ENCODE data around the gene LMNTD1.

DNA sequence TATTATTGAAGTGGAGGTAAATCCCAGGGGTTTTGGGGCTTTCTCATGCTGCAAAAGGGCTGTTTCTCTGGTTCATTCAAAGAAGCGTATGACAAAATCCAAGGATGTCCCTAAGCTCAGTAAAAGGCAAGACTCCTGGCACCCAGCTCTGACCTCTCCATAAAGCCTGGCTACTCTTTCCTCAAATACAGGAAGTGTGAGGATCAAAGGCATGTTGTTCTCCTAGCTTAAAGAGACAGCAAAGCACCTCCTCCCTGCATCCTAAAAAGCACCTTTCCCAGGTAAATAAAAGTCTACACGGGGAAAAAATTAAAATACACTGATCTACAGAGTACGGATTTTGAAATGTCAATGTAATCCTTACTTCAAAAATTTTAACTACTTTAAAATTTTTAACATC is 118.6 kb downstream of the LMNTD1 start:
- TF ChIP-seq GATAD2B (IDR thresholded peaks at IDR 0.05; ENCODE audit: borderline replicate concordance) (no peak), GTF2F1 (IDR thresholded peaks at IDR 0.05; ENCODE audit: low read depth, low read length) (no peak), POLR2A (conservative IDR thresholded peaks at IDR 0.05) (no peak), ZNF24 (IDR thresholded peaks at IDR 0.05) (no peak), FOXK2 (conservative IDR thresholded peaks at IDR 0.05 in 1 of 2, IDR thresholded peaks at IDR 0.05 in 1 of 2; ENCODE audit: low read depth in 2 of 2) (no peak), ZNF282 (CRISPR knock-in tag; IDR thresholded peaks at IDR 0.05) (no peak), ZNF23 (CRISPR knock-in tag; IDR thresholded peaks at IDR 0.05) (no peak)
- TF ChIP-seq, protein P1, sequence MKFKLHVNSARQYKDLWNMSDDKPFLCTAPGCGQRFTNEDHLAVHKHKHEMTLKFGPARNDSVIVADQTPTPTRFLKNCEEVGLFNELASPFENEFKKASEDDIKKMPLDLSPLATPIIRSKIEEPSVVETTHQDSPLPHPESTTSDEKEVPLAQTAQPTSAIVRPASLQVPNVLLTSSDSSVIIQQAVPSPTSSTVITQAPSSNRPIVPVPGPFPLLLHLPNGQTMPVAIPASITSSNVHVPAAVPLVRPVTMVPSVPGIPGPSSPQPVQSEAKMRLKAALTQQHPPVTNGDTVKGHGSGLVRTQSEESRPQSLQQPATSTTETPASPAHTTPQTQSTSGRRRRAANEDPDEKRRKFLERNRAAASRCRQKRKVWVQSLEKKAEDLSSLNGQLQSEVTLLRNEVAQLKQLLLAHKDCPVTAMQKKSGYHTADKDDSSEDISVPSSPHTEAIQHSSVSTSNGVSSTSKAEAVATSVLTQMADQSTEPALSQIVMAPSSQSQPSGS (CRISPR knock-in tag; IDR thresholded peaks at IDR 0.05), result no peak
- TF ChIP-seq, protein P2, sequence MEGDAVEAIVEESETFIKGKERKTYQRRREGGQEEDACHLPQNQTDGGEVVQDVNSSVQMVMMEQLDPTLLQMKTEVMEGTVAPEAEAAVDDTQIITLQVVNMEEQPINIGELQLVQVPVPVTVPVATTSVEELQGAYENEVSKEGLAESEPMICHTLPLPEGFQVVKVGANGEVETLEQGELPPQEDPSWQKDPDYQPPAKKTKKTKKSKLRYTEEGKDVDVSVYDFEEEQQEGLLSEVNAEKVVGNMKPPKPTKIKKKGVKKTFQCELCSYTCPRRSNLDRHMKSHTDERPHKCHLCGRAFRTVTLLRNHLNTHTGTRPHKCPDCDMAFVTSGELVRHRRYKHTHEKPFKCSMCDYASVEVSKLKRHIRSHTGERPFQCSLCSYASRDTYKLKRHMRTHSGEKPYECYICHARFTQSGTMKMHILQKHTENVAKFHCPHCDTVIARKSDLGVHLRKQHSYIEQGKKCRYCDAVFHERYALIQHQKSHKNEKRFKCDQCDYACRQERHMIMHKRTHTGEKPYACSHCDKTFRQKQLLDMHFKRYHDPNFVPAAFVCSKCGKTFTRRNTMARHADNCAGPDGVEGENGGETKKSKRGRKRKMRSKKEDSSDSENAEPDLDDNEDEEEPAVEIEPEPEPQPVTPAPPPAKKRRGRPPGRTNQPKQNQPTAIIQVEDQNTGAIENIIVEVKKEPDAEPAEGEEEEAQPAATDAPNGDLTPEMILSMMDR (IDR thresholded peaks at IDR 0.05 in 2 of 3, conservative IDR thresholded peaks at IDR 0.05 in 1 of 3; ENCODE audit: insufficient read depth in 2 of 3, low read depth in 1 of 3, low read length in 3 of 3), result no peak

All from K562 (cell line).